Esophagus squamous epithelium (tissue), 4 donors: Measurements from ENCODE around the gene CD19.

Source experiments
- CTCF ChIP-seq, 6 experiments: fragments of 450-650 bp in 4 of 6; fragments of 200-600 bp in 2 of 6; sonication (generic) in 2 of 6; IDR thresholded peaks; one replicate each; pipeline ENCODE4 v1.5.1; 2016 to 2019; ENCODE audit warnings: antibody characterized with exemption in 6 of 6, mild to moderate bottlenecking in 4 of 6, moderate library complexity in 4 of 6
- POLR2A ChIP-seq, 4 donors: fragments of 450-650 bp; IDR thresholded peaks; one replicate each; pipeline ENCODE4 v1.6.1; 2017; ENCODE audit warnings: antibody characterized with exemption in 4 of 4, mild to moderate bottlenecking in 4 of 4, moderate library complexity in 3 of 4

GRCh38 chr16:28930203-28930602 lies 1.6 kb upstream of the CD19 start:
- TF ChIP-seq CTCF (IDR thresholded peaks at IDR 0.05), result no peak
- no peak for TF ChIP-seq POLR2A (IDR thresholded peaks at IDR 0.05)
